ENCODE data around the gene ATP8B4. TPM values are rescaled to one million over a fixed set of nuclear protein-coding genes. Genes with fewer than 3 reads are reported as not detected.
A peak's percentile ranks its signal among the peaks of the same experiment; 100 is the strongest.

ATP8B4 gene
- total and polyA plus RNA-seq, 4 donors: 1.9 to 19.7 (median 12.4) TPM

DNA sequence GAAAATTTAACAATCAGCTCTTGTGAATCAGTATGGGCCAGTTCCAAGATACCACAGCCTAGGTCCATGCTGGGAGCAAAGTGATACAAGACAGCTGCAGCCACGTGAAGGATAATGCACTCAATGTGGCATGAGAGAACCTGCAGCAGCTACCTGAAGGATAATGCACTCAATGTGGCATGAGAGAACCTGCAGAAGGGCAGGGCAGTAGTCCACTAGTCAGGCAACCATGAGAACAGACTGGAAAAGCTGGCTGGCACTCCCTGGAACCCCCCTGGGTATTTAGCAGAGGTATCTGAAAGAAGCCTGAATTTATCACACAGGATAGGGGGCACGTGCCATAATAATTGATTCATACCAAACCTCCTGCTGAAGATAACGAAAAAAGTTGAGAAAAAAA, 237.6 kb downstream of the ATP8B4 start:
- Histone ChIP-seq H3K4me3 (ENCODE audit: low read depth in 1 of 3, low read length in 3 of 3) (no peak overlapping the region), H3K9me3 (ENCODE audit: control insufficient read depth in 4 of 4, low read length in 3 of 4) (no peaks in the 10 kb centered on the region), H3K27me3 (ENCODE audit: control insufficient read depth in 4 of 4, insufficient read depth in 4 of 4, low read length in 3 of 4) (no peaks in the 10 kb centered on the region), H3K27ac (ENCODE audit: low read depth in 1 of 2, low read length in 2 of 2) (no peak overlapping the region), H3K4me1 (ENCODE audit: control insufficient read depth in 4 of 4, insufficient read depth in 4 of 4, low read length in 3 of 4) (no peaks in the 10 kb centered on the region), H3K9ac (ENCODE audit: low read depth in 1 of 2, low read length in 2 of 2) (no peak overlapping the region), H3K36me3 (ENCODE audit: control insufficient read depth in 4 of 4, insufficient read depth in 3 of 4, low read depth in 1 of 4, low read length in 3 of 4) (no peaks in the 10 kb centered on the region)
- TF ChIP-seq HNF4A (conservative IDR thresholded peaks at IDR 0.05) (no peak), NR2F2 (IDR thresholded peaks at IDR 0.05) (no peak), CTCF (IDR thresholded peaks at IDR 0.05; ENCODE audit: low read depth, low read length, missing input control) (no peak), ZBTB33 (IDR thresholded peaks at IDR 0.05) (no peak), FOXA1 (IDR thresholded peaks at IDR 0.05) (no peak), REST (IDR thresholded peaks at IDR 0.05) (no peak)
- no peak for DNase-seq (ENCODE audit: low spot score)
- whole genome bisulfite sequencing: 90% methylated on average over 3 of the region's 3 CpGs

DNA sequence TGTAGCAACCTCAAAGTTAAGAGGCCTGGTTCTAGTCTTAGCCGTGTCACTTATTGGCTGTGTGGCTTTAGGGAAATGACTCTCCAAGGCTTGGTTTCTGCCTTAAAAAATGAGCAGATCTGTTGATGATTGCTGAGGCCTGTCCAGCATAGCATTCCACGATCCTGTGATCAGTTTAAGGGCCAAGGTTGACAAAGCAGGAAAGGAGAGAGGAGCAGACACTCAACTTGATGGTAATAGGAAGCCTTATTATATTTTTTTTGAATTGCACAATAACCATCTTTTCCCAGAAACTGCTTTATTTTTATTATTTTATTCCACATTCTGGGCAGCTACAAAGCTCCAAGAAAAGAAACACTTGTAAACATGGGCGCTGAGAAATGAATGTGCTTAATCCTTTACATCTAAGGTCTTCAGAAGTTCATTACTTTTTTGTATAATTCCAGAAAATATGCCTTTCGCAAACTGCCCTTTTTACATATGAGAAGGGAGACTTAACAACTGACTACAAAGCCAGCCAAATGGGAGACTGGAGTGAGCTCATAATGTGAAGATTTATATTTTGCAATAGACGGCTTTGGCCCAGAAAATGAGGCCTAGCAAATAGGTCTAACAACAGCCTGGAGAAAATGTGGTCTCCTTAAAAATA, 241.0 kb downstream of the ATP8B4 start:
- 80% methylated on average over 5 of the region's 5 CpGs for WGBS
- no peak overlapping the region for H3K27ac ChIP-seq (ENCODE audit: low read depth in 1 of 2, low read length in 2 of 2)
- H3K27me3 ChIP-seq (ENCODE audit: control insufficient read depth in 4 of 4, insufficient read depth in 4 of 4, low read length in 3 of 4): no peaks in the 10 kb centered on the region
- no peak for DNase-seq (ENCODE audit: low spot score)
- H3K9ac ChIP-seq (ENCODE audit: low read depth in 1 of 2, low read length in 2 of 2): no peak overlapping the region
- TF ChIP-seq HNF4G (IDR thresholded peaks at IDR 0.05): no peak
- peaks cover 0 to 2% (median 0%) of the 10 kb centered on the region in 4 donors for H3K36me3 ChIP-seq (ENCODE audit: control insufficient read depth in 4 of 4, insufficient read depth in 3 of 4, low read depth in 1 of 4, low read length in 3 of 4)
- H3K4me3 ChIP-seq (ENCODE audit: low read depth in 1 of 3, low read length in 3 of 3): no peak overlapping the region
- no peaks in the 10 kb centered on the region for H3K9me3 ChIP-seq (ENCODE audit: control insufficient read depth in 4 of 4, low read length in 3 of 4)
- no peaks in the 10 kb centered on the region for H3K4me1 ChIP-seq (ENCODE audit: control insufficient read depth in 4 of 4, insufficient read depth in 4 of 4, low read length in 3 of 4)

GRCh38 chr15:49877117-49877872, 241.7 kb downstream of the ATP8B4 start:
- peak overlapping the region in 1 of 2 donors; percentile 52 for H3K27ac ChIP-seq (ENCODE audit: low read depth in 1 of 2, low read length in 2 of 2)
- DNase-seq (ENCODE audit: low spot score): no peak
- WGBS: 91% methylated on average over 7 of the region's 7 CpGs
- no peak overlapping the region for H3K9ac ChIP-seq (ENCODE audit: low read depth in 1 of 2, low read length in 2 of 2)
- no peaks in the 10 kb centered on the region for H3K27me3 ChIP-seq (ENCODE audit: control insufficient read depth in 4 of 4, insufficient read depth in 4 of 4, low read length in 3 of 4)
- H3K9me3 ChIP-seq (ENCODE audit: control insufficient read depth in 4 of 4, low read length in 3 of 4): no peaks in the 10 kb centered on the region
- TF ChIP-seq FOXA2 (IDR thresholded peaks at IDR 0.05) (no peak), TAF1 (conservative IDR thresholded peaks at IDR 0.05) (no peak), HNF4A (conservative IDR thresholded peaks at IDR 0.05) (no peak), EGR1 (IDR thresholded peaks at IDR 0.05; ENCODE audit: low read depth in 2 of 2) (no peak), REST (IDR thresholded peaks at IDR 0.05) (no peak), RXRA (IDR thresholded peaks at IDR 0.05) (no peak), RAD21 (IDR thresholded peaks at IDR 0.05) (no peak), FOXA1 (IDR thresholded peaks at IDR 0.05) (no peak), NR2F2 (IDR thresholded peaks at IDR 0.05) (no peak)
- TF ChIP-seq, protein P1, sequence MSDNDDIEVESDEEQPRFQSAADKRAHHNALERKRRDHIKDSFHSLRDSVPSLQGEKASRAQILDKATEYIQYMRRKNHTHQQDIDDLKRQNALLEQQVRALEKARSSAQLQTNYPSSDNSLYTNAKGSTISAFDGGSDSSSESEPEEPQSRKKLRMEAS (IDR thresholded peaks at IDR 0.05): no peak
- no peak overlapping the region for H3K4me3 ChIP-seq (ENCODE audit: low read depth in 1 of 3, low read length in 3 of 3)
- no peaks in the 10 kb centered on the region for H3K4me1 ChIP-seq (ENCODE audit: control insufficient read depth in 4 of 4, insufficient read depth in 4 of 4, low read length in 3 of 4)
- peaks cover 0 to 2% (median 0%) of the 10 kb centered on the region in 4 donors for H3K36me3 ChIP-seq (ENCODE audit: control insufficient read depth in 4 of 4, insufficient read depth in 3 of 4, low read depth in 1 of 4, low read length in 3 of 4)

All from liver (tissue), 9 donors.